SU-DHL-6 (cell line): ENCODE data around the gene FNIP2.
"Not testable (repeated sequence)": the region's sequence is repeated elsewhere in the genome, so short reads cannot be mapped to it uniquely, and the experiment has no call there.

Experiments used
- H2AFZ ChIP-seq: fragments of 200-600 bp; sonication (generic); 2 replicates; pipeline ENCODE4 v1.6.1; 2014; ENCODE audit warnings: low read depth, mild to moderate bottlenecking, moderate library complexity, mixed read lengths, antibody characterized with exemption, low read length; ENCODE audit not compliant: severe bottlenecking
- H3F3A ChIP-seq: fragments of 200-600 bp; shearing (Covaris generic); 2 replicates; pipeline ENCODE4 v1.6.0; 2016; ENCODE audit warnings: antibody characterized with exemption, mild to moderate bottlenecking; ENCODE audit not compliant: insufficient read depth
- H3K27ac ChIP-seq: fragments of 200-600 bp; sonication (generic); 2 replicates; pipeline ENCODE4 v1.5.1; 2016; ENCODE audit warnings: low read depth, mild to moderate bottlenecking, low read length, moderate library complexity, mixed read lengths
- H3K27me3 ChIP-seq: fragments of 200-600 bp; sonication (generic), shearing (Covaris generic); 2 replicates; pipeline ENCODE4 v1.6.0; 2014; ENCODE audit warnings: mild to moderate bottlenecking, low read length
- H3K36me3 ChIP-seq: fragments of 200-600 bp; sonication (generic); 2 replicates; pipeline ENCODE4 v1.6.1; 2014; ENCODE audit warnings: mild to moderate bottlenecking, low read length, mixed read lengths
- H3K4me2 ChIP-seq: fragments of 300-600, 200-600 bp; shearing (Covaris generic), sonication (generic); 2 replicates; pipeline ENCODE4 v1.6.0; 2014; ENCODE audit warnings: low read length, low read depth, mild to moderate bottlenecking; ENCODE audit not compliant: poor library complexity, severe bottlenecking
- H3K4me3 ChIP-seq: fragments of 200-600 bp; sonication (generic); 2 replicates; pipeline ENCODE4 v1.5.1; 2014; ENCODE audit warnings: antibody characterized with exemption, low read length, mild to moderate bottlenecking, mixed read lengths; ENCODE audit not compliant: insufficient read depth, poor library complexity, severe bottlenecking
- H3K79me2 ChIP-seq: fragments of 200-600 bp; sonication (generic); 2 replicates; pipeline ENCODE4 v1.6.1; 2014; ENCODE audit warnings: mild to moderate bottlenecking, low read length, moderate library complexity; ENCODE audit not compliant: insufficient read depth
- H3K9ac ChIP-seq: fragments of 200-600 bp; sonication (generic); 2 replicates; pipeline ENCODE4 v1.7.0; 2014; ENCODE audit warnings: mild to moderate bottlenecking, low read length
- H3K9me2 ChIP-seq: fragments of 200-600 bp; sonication (generic); replicated peaks from 2 replicates; pipeline ENCODE4 v1.6.1; 2014; ENCODE audit warnings: low read length; ENCODE audit not compliant: insufficient read depth
- H3K9me3 ChIP-seq: fragments of 200-600 bp; sonication (generic); 2 replicates; pipeline ENCODE4 v1.6.1; 2014; ENCODE audit warnings: low read length, mixed read lengths; ENCODE audit not compliant: insufficient read depth
- H4K20me1 ChIP-seq: fragments of 200-600 bp; sonication (generic); 2 replicates; pipeline ENCODE4 v1.6.1; 2014; ENCODE audit warnings: low read depth, mild to moderate bottlenecking, antibody characterized with exemption, low read length, moderate library complexity, mixed read lengths
- EZH2phosphoT487 ChIP-seq: fragments of 200-600 bp; sonication (generic), shearing (Covaris generic); conservative IDR thresholded peaks from 2 replicates; pipeline ENCODE4 v1.6.1; 2018; ENCODE audit warnings: mild to moderate bottlenecking, antibody characterized with exemption, low read length, moderate library complexity, mixed read lengths
- TF ChIP-seq, protein P1 (sequence below): fragments of 200-600 bp; sonication (generic); IDR thresholded peaks from one replicate; pipeline ENCODE4 v1.5.1; 2017; ENCODE audit warnings: antibody characterized with exemption, mild to moderate bottlenecking, low read length, moderate library complexity; ENCODE audit not compliant: insufficient read depth, poor library complexity, severe bottlenecking

The FNIP2 gene

DNA sequence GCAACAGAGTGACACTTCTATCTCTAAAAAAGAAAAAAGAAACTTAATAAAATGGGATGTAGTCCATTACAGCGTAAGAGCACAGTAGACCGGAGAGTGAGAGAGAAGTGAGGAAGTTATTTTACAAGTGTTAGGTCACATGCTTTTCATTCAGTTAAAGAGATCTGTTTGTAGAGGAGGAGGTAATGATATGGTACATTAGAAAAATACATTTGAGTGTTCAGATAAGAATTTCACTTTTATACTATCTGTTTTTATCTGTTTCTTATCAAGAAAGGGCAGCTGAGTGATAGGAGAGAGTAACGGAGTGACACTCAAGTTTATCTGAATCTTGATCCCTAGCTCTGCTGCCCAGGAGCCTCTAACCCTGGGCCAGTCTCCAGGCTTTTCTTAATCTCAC, 38.9 kb downstream of the FNIP2 start:
- no peaks in the 10 kb centered on the region for H3K9me3 ChIP-seq
- H3K4me2 ChIP-seq = no peak overlapping the region
- no peak overlapping the region for H3K4me3 ChIP-seq
- H3F3A ChIP-seq = no peaks in the 10 kb centered on the region
- H3K9ac ChIP-seq = no peak overlapping the region
- no peak for TF ChIP-seq EZH2phosphoT487
- TF ChIP-seq, protein P1, sequence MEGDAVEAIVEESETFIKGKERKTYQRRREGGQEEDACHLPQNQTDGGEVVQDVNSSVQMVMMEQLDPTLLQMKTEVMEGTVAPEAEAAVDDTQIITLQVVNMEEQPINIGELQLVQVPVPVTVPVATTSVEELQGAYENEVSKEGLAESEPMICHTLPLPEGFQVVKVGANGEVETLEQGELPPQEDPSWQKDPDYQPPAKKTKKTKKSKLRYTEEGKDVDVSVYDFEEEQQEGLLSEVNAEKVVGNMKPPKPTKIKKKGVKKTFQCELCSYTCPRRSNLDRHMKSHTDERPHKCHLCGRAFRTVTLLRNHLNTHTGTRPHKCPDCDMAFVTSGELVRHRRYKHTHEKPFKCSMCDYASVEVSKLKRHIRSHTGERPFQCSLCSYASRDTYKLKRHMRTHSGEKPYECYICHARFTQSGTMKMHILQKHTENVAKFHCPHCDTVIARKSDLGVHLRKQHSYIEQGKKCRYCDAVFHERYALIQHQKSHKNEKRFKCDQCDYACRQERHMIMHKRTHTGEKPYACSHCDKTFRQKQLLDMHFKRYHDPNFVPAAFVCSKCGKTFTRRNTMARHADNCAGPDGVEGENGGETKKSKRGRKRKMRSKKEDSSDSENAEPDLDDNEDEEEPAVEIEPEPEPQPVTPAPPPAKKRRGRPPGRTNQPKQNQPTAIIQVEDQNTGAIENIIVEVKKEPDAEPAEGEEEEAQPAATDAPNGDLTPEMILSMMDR = no peak
- no peaks in the 10 kb centered on the region for H3K79me2 ChIP-seq
- H4K20me1 ChIP-seq = 0 out of 2 replicates have a peak, but pooled peaks cover 2% of the 10 kb centered on the region
- no peaks in the 10 kb centered on the region for H3K9me2 ChIP-seq
- no peaks in the 10 kb centered on the region for H3K27me3 ChIP-seq
- H3K36me3 ChIP-seq = no peaks in the 10 kb centered on the region
- no peak overlapping the region for H2AFZ ChIP-seq
- H3K27ac ChIP-seq = no peak overlapping the region

DNA sequence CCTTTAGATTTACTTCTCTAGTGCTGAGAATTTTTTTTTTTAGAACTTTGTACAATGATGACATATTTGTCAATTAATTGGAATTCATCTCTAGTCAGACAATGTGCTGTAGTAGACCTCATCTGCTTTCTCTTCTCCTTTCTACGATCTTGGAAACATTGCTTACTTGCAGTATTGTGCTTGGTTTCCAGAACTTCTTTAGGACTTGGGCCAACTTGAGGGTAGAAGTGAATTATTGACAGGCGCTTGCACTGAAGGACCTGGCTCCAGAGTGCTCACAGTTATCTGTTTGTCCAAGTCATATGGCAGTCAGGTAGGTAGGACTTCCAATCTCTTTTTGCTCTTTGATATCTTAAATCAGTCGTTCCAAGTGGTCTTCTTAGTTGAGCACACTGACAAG, 39.6 kb downstream of the FNIP2 start:
- H3K4me3 ChIP-seq = no peak overlapping the region
- H3K27me3 ChIP-seq = no peaks in the 10 kb centered on the region
- no peaks in the 10 kb centered on the region for H3K9me3 ChIP-seq
- H3K27ac ChIP-seq = no peak overlapping the region
- no peak overlapping the region for H3K9ac ChIP-seq
- no peaks in the 10 kb centered on the region for H3K36me3 ChIP-seq
- H3K4me2 ChIP-seq = no peak overlapping the region
- no peaks in the 10 kb centered on the region for H3K9me2 ChIP-seq
- H4K20me1 ChIP-seq = 0 out of 2 replicates have a peak, but pooled peaks cover 2% of the 10 kb centered on the region
- H3K79me2 ChIP-seq = no peaks in the 10 kb centered on the region
- TF ChIP-seq, protein P1 = no peak
- no peak for TF ChIP-seq EZH2phosphoT487
- H2AFZ ChIP-seq = no peak overlapping the region
- H3F3A ChIP-seq = no peaks in the 10 kb centered on the region

DNA sequence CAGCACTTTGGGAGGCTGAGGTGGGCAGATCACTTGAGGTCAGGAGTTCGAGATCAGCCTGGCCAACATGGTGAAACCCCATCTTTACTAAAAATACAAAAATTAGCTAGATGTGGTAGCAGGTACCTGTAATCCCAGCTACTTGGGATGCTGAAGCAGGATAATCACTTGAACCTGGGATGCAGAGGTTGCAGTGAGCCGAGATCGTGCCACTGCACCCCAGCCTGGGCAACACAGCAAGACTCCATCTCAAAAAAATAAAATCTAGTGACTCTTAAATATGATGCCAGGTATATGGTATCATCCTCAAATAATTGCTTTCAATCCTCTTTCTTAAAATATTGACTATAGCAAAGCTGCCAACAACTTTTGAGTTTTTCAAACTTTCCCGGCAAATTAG, 40.4 kb downstream of the FNIP2 start:
- not testable (repeated sequence) for H3K9ac ChIP-seq, H3K4me2 ChIP-seq

DNA sequence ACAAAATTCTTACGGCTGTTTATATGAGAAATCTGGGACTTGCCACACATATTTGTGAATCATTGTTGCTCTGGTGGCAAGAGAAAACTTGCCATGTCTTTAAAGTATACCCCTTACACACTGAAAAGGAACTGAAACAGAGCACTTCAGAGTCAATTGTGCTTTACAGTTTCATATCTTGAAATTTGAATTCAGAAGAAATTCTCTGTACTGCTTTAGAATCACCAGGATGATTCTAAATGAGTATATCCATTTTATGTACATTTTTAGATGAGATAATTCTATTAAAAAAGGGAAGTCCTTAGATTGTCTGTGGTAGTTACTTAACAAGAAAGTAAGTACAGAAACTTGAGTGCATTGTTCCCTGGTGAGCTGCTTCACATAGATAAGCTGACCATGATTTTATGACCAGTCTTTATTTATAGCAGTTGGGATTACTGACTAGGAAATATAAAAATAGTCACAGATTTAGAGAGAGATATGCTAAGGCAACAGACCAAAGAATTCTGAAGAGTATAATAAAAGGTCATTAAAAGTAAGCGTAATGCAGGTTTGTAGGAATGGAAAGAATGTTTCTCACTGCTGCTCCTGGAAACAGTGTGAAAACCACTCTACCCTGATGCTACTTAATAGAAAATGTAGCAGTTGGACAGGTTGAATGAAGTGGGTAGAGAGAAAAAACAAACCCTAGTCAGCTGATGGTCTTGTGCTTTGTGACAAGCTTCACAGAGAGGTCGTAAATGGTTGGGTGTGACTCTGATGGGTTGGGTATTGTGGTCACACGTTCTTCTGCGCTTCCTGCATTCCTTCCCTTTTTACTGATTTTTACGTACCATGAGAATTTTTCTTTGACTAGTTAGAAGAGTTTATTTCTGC, 41.0 kb downstream of the FNIP2 start:
- no peak overlapping the region for H3K4me3 ChIP-seq
- H3K4me2 ChIP-seq = no peak overlapping the region

More for the DNA sequence above, 40.4 kb downstream of the FNIP2 start:
- H3K27ac ChIP-seq, H3K27me3 ChIP-seq, H3K36me3 ChIP-seq, H4K20me1 ChIP-seq, H3K4me3 ChIP-seq, H3K9me2 ChIP-seq, H3F3A ChIP-seq, H3K9me3 ChIP-seq, H2AFZ ChIP-seq, H3K79me2 ChIP-seq: not testable (repeated sequence)

More for the DNA sequence above, 41.0 kb downstream of the FNIP2 start:
- Histone ChIP-seq H3K9me2 (no peaks in the 10 kb centered on the region), H3F3A (no peaks in the 10 kb centered on the region), H3K9ac (no peak overlapping the region), H2AFZ (no peak overlapping the region), H4K20me1 (0 out of 2 replicates have a peak, but pooled peaks cover 2% of the 10 kb centered on the region), H3K27me3 (no peaks in the 10 kb centered on the region), H3K27ac (no peak overlapping the region), H3K79me2 (no peaks in the 10 kb centered on the region), H3K9me3 (no peaks in the 10 kb centered on the region), H3K36me3 (no peaks in the 10 kb centered on the region)
- no peak for TF ChIP-seq EZH2phosphoT487
- TF ChIP-seq, protein P1 = no peak
